ENCODE data around the gene ARL15. TPM values are rescaled to one million over a fixed set of nuclear protein-coding genes. Genes with fewer than 3 reads are reported as not detected.

ARL15 gene
- total and polyA plus RNA-seq, 2 donors (not counting 3 experiments of a cell fraction or from before 2014, with no cell fraction given): 11.9 to 24.4 TPM

DNA sequence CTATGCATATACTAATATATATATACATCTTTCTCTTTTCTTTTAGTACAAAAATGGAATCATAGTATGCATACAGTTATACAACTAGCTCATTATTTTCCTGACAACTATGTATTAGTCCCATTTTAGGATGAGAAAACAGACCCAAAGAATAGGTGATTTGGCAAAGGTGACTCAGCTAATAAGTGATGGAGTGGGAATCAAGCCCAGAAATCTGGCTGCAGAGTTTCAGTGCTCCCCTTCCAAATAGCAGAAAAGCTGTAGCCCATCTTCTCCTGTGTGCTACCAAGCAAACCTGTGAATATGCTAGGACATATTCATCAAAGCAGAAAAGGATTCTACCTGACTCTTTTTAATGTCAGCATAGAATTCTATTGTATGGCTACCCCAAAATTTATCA is 114.7 kb downstream of the ARL15 start:
- TF ChIP-seq, protein P1, sequence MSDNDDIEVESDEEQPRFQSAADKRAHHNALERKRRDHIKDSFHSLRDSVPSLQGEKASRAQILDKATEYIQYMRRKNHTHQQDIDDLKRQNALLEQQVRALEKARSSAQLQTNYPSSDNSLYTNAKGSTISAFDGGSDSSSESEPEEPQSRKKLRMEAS (IDR thresholded peaks at IDR 0.05; ENCODE audit: insufficient read depth, insufficient read length): no peak
- no peak for TF ChIP-seq POLR2AphosphoS5 (IDR thresholded peaks at IDR 0.05; ENCODE audit: insufficient read depth, low read depth, low read length)
- TF ChIP-seq JUN (IDR thresholded peaks at IDR 0.05; ENCODE audit: borderline replicate concordance, insufficient read depth, insufficient read length, low read depth): no peak
- TF ChIP-seq CTCF (IDR thresholded peaks at IDR 0.05; ENCODE audit: extremely low read depth in 1 of 2, insufficient read depth in 1 of 2, low read depth in 1 of 2, low read length in 2 of 2): no peak
- TF ChIP-seq GATA2 (IDR thresholded peaks at IDR 0.05; ENCODE audit: insufficient read depth, insufficient read length, low read depth, low read length): no peak
- TF ChIP-seq FOS (IDR thresholded peaks at IDR 0.05; ENCODE audit: borderline replicate concordance, insufficient read depth, low read length): no peak
- no peak for TF ChIP-seq POLR2A (IDR thresholded peaks at IDR 0.05; ENCODE audit: low read depth, low read length)
- TF ChIP-seq EZH2 (IDR thresholded peaks at IDR 0.05; ENCODE audit: borderline replicate concordance, low read depth, low read length, severe bottlenecking): no peak
- dilution Hi-C loops (cut with MboI; ENCODE audit: extremely low pct_ligation_motif_present, low sequenced_read_pairs) (no loop called here), intact Hi-C loops (cut with micrococcal nuclease) (no loop called here)
- POLR2A ChIA-PET: no interaction called here
- FAIRE-seq: no peak
- Histone ChIP-seq H3K9me1 (replicated peaks; ENCODE audit: control insufficient read depth, extremely low read depth, insufficient read depth, low read length) (no peaks in the 10 kb centered on the region), H3K27me3 (ENCODE audit: control insufficient read depth in 2 of 2, insufficient read depth in 2 of 2, low read length in 2 of 2) (no peaks in the 10 kb centered on the region), H3K36me3 (ENCODE audit: control insufficient read depth in 2 of 2, extremely low read depth in 1 of 2, insufficient read depth in 2 of 2, low read length in 2 of 2) (no peaks in the 10 kb centered on the region), H3K4me3 (replicated peaks in 1 of 3; ENCODE audit: insufficient read depth in 1 of 3, low read depth in 1 of 3, low read length in 3 of 3) (no peak overlapping the region), H4K20me1 (replicated peaks; ENCODE audit: control insufficient read depth, extremely low read depth, insufficient read depth, low read length) (peaks cover 3% of the 10 kb centered on the region), H3K79me2 (ENCODE audit: control insufficient read depth, insufficient read depth, low read length) (no peaks in the 10 kb centered on the region), H3K9ac (replicated peaks; ENCODE audit: extremely low read depth, insufficient read depth, low read length) (no peak overlapping the region), H3K9me3 (replicated peaks; ENCODE audit: control insufficient read depth, insufficient read depth, low read length) (no peaks in the 10 kb centered on the region), H3K27ac (ENCODE audit: insufficient read depth, low read depth, low read length) (no peak overlapping the region), H2AFZ (ENCODE audit: low read depth, low read length) (no peak overlapping the region), H3K4me2 (ENCODE audit: insufficient read depth, low read length) (no peak overlapping the region), H3K4me1 (ENCODE audit: control insufficient read depth, extremely low read depth, insufficient read depth, low read length) (no peaks in the 10 kb centered on the region)
- DNase-seq (ENCODE audit: low read depth, low spot score): no peak
- CTCF ChIA-PET: interaction anchor here (1.1 kb wide), 2 partner anchors 17 to 765 kb away, joined by 3 to 4 read pairs; no protein-coding TSS in a partner anchor
- BruUV-seq (replicated peaks): no TSS peak

All from endothelial cell of umbilical vein (primary cell).